ENCODE results near the gene ZDHHC4.
A peak's percentile ranks its signal among the peaks of the same experiment; 100 is the strongest.

The ZDHHC4 gene

DNA sequence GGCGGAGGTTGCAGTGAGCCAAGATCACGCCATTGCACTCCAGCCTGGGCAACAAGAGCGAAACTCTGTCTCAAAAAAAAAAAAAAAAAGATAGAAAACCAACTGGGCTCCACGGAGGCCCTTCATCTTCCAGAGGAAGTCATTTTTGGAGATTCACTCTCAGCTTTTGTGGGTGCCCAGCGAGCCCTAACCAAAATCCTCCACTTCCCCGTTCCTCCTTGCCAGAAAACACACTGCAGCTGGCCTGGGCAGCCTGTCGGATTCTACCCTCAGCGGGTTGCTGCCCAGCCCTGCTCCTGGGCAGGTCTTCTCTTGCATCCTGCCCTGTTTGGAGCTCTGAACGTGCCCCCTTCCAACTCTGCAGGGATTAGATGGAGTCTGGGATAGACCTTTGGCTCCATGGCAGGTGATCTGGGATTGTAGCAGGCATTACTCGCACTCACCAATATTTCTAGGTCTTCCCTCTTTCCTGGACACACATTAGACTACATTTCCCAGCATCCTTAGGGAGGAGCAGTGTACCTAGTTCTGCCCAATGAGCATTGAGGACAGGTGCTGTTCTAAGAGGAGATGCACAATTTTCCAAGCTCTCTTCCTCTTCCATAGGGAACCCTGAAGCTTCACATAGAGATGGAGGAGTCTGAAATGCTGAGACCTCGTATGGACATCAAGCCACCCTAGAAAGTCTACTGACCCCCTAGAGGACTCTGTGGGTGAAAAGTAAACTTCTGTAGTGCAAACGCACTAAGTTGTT is 30.6 kb upstream of the ZDHHC4 start:
- no peak overlapping the region for H3K27ac Mint-ChIP-seq (ENCODE audit: low read depth)
- peaks cover 18% of the 10 kb centered on the region for H3K27me3 Mint-ChIP-seq
- H3K4me3 Mint-ChIP-seq, result no peak overlapping the region

DNA sequence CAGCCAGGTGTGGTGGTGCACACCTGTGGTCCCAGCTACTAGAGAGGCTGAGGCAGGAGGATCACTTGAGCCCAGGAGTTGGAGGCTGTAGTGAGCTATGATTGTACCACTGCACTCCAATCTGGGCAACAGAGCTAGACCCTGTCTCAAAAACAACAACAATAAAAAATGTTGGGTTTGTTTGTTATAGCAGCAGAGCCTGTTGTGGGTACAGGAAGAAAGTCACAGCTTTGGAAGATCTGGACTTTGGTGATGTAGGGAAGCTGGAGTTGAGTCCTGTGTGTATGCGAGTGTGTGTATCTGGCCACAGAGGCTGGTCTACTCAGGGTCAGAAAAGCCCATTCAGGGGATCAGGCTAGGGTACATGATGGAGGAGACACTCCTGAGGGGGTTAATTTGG is 29.9 kb upstream of the ZDHHC4 start:
- peaks cover 18% of the 10 kb centered on the region for H3K27me3 Mint-ChIP-seq

More for the DNA sequence above, 30.6 kb upstream of the ZDHHC4 start:
- no peak for DNase-seq (ENCODE audit: low spot score in 2 of 2)
- no peaks in the 10 kb centered on the region for H3K4me1 Mint-ChIP-seq
- no peak for ATAC-seq (replicated peaks; ENCODE audit: extremely low read depth, poor library complexity, severe bottlenecking)
- no peaks in the 10 kb centered on the region for H3K9me3 Mint-ChIP-seq
- no peaks in the 10 kb centered on the region for H3K36me3 Mint-ChIP-seq (ENCODE audit: insufficient read depth)

GRCh38 chr7:6551016-6551511 is 26.2 kb upstream of the ZDHHC4 start, which contains the start of gene GRID2IP:
TSS of gene GRID2IP (minus strand) at chr7:6551461. CDS start at chr7:6551436, 25 bp downstream.
- DNase-seq (ENCODE audit: low spot score in 2 of 2) (no peak), ATAC-seq (replicated peaks; ENCODE audit: extremely low read depth, poor library complexity, severe bottlenecking) (no peak)
- H3K4me1 Mint-ChIP-seq, result peaks cover 4% of the 10 kb centered on the region
- H3K9me3 Mint-ChIP-seq, result no peaks in the 10 kb centered on the region
- peaks cover 9% of the 10 kb centered on the region for H3K27me3 Mint-ChIP-seq
- no peak within 1 kb of the TSS for H3K4me3 Mint-ChIP-seq
- H3K27ac Mint-ChIP-seq (ENCODE audit: low read depth), result no peak within 1 kb of the TSS
- no peaks in the 10 kb centered on the region for H3K36me3 Mint-ChIP-seq (ENCODE audit: insufficient read depth)

More for the DNA sequence above, 29.9 kb upstream of the ZDHHC4 start:
- no peak for DNase-seq (ENCODE audit: low spot score in 2 of 2)
- Mint-ChIP-seq H3K27ac (ENCODE audit: low read depth) (no peak overlapping the region), H3K36me3 (ENCODE audit: insufficient read depth) (no peaks in the 10 kb centered on the region), H3K9me3 (no peaks in the 10 kb centered on the region), H3K4me1 (no peaks in the 10 kb centered on the region), H3K4me3 (no peak overlapping the region)
- ATAC-seq (replicated peaks; ENCODE audit: extremely low read depth, poor library complexity, severe bottlenecking), result no peak

GRCh38 chr7:6553448-6554044 is 23.7 kb upstream of the ZDHHC4 start:
- Mint-ChIP-seq H3K4me3 (no peak overlapping the region), H3K27ac (ENCODE audit: low read depth) (no peak overlapping the region), H3K36me3 (ENCODE audit: insufficient read depth) (peaks cover 2% of the 10 kb centered on the region), H3K9me3 (no peaks in the 10 kb centered on the region), H3K4me1 (peaks cover 4% of the 10 kb centered on the region), H3K27me3 (no peaks in the 10 kb centered on the region)
- DNase-seq (ENCODE audit: low spot score in 2 of 2), result no peak
- no peak for ATAC-seq (replicated peaks; ENCODE audit: extremely low read depth, poor library complexity, severe bottlenecking)

DNA sequence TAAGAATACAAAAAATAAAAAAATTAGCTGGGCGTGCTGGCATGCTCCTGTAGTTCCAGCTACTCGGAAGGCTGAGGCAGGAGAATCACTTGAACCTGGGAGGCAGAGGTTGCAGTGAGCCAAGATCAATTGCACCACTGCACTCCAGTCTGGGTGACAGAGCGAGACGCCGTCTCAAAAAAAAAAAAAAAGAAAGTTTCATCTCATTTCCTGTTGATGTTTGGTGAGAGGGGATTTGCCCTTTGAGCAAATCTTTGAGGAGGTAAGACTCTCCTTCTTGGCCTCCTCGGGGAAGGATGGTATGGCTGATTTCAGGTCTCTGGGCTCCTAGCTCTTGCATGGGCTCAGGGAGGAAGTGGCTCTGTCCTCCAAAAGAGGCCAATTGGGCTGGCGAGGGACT is 22.4 kb upstream of the ZDHHC4 start:
- no peak for ATAC-seq (replicated peaks; ENCODE audit: extremely low read depth, poor library complexity, severe bottlenecking)
- Mint-ChIP-seq H3K27me3 (peaks cover 5% of the 10 kb centered on the region), H3K4me1 (peaks cover 4% of the 10 kb centered on the region), H3K9me3 (no peaks in the 10 kb centered on the region), H3K27ac (ENCODE audit: low read depth) (peak overlapping the region; percentile 32), H3K4me3 (no peak overlapping the region), H3K36me3 (ENCODE audit: insufficient read depth) (peaks cover 2% of the 10 kb centered on the region)
- DNase-seq (ENCODE audit: low spot score in 2 of 2), result no peak

DNA sequence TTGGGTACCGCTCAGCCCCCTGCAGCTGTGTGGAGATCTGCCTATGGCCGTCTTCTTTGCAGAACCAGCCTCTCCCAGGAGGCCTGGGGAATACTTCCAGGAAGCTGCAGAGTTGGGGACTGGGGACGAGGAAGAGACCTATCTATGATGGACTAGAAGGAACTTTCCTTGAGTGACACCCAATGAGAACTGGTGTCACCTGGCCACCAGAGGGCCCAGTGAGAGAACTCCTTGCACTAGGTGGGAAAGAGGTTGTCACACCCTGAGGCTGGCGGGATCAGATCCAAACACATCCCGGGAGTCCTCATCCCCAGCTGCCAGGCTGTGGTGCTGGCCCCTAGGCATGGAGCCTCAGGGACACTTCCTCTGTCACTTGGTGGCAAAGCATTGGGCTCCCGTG is 21.1 kb upstream of the ZDHHC4 start:
- no peak overlapping the region for H3K27ac Mint-ChIP-seq (ENCODE audit: low read depth)
- no peaks in the 10 kb centered on the region for H3K9me3 Mint-ChIP-seq
- peaks cover 4% of the 10 kb centered on the region for H3K4me1 Mint-ChIP-seq
- peaks cover 4% of the 10 kb centered on the region for H3K36me3 Mint-ChIP-seq (ENCODE audit: insufficient read depth)
- H3K4me3 Mint-ChIP-seq, result no peak overlapping the region
- DNase-seq (ENCODE audit: low spot score in 2 of 2) (no peak), ATAC-seq (replicated peaks; ENCODE audit: extremely low read depth, poor library complexity, severe bottlenecking) (no peak)
- peaks cover 9% of the 10 kb centered on the region for H3K27me3 Mint-ChIP-seq

DNA sequence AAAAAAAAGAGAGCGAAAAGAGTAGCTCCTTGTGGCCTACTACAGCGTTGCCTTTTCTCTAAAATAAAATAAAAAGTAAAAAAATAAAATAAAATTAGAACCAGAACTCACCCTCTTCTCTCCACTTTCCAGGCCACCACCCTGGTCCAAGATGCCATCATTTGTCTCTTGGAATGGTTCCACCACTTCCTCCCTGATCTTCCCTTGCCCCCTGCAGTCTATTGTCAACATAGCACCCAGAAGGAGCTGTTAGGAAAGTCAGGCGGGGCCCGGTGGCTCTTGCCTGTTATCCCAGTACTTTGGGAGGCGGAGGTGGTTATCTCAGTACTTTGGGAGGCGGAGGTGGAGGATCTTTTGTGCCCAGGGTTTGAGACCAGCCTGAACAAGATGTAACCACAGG is 18.4 kb upstream of the ZDHHC4 start:
- Mint-ChIP-seq H3K27ac (ENCODE audit: low read depth) (no peak overlapping the region), H3K4me1 (peaks cover 4% of the 10 kb centered on the region), H3K27me3 (peaks cover 9% of the 10 kb centered on the region), H3K36me3 (ENCODE audit: insufficient read depth) (peaks cover 4% of the 10 kb centered on the region), H3K9me3 (no peaks in the 10 kb centered on the region), H3K4me3 (no peak overlapping the region)
- ATAC-seq (replicated peaks; ENCODE audit: extremely low read depth, poor library complexity, severe bottlenecking), result no peak
- DNase-seq (ENCODE audit: low spot score in 2 of 2), result no peak

- Mint-ChIP-seq H3K4me3 (no peak overlapping the region), H3K27ac (ENCODE audit: low read depth) (no peak overlapping the region)
These were observed 17.4 kb upstream of the ZDHHC4 start for GRCh38 chr7:6559896-6560295.

DNA sequence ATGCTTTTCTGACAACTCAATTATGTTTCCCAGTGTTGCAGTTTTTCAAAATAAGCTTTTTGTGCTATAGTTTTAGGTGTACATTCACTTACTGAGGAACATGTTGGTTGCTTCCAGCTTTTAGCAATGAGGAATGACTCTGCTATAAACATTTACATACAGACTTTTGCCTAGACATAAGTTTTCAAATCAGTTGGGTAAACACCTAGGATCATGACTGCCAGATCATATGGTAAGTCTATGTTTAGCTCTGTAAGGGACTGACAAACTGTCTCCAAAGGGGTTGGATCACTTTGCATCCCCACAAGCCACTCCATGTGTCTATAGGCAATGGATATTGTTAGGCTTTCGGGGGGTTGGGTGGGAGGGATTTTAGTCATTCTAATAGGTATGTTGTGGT is 15.1 kb upstream of the ZDHHC4 start:
- H3K9me3 Mint-ChIP-seq, result no peaks in the 10 kb centered on the region
- peaks cover 22% of the 10 kb centered on the region for H3K27me3 Mint-ChIP-seq
- DNase-seq (ENCODE audit: low spot score in 2 of 2), result no peak
- H3K4me3 Mint-ChIP-seq, result no peak overlapping the region
- H3K27ac Mint-ChIP-seq (ENCODE audit: low read depth), result no peak overlapping the region
- H3K36me3 Mint-ChIP-seq (ENCODE audit: insufficient read depth), result peaks cover 4% of the 10 kb centered on the region
- H3K4me1 Mint-ChIP-seq, result no peaks in the 10 kb centered on the region
- ATAC-seq (replicated peaks; ENCODE audit: extremely low read depth, poor library complexity, severe bottlenecking), result no peak

More at GRCh38 chr7:6559896-6560295, 17.4 kb upstream of the ZDHHC4 start:
- peaks cover 2% of the 10 kb centered on the region for H3K4me1 Mint-ChIP-seq
- peaks cover 9% of the 10 kb centered on the region for H3K27me3 Mint-ChIP-seq
- H3K36me3 Mint-ChIP-seq (ENCODE audit: insufficient read depth), result peaks cover 4% of the 10 kb centered on the region
- ATAC-seq (replicated peaks; ENCODE audit: extremely low read depth, poor library complexity, severe bottlenecking) (no peak), DNase-seq (ENCODE audit: low spot score in 2 of 2) (no peak)
- H3K9me3 Mint-ChIP-seq, result no peaks in the 10 kb centered on the region

- no peaks in the 10 kb centered on the region for H3K4me1 Mint-ChIP-seq
- H3K4me3 Mint-ChIP-seq, result no peak overlapping the region
- ATAC-seq (replicated peaks; ENCODE audit: extremely low read depth, poor library complexity, severe bottlenecking), result no peak
- no peaks in the 10 kb centered on the region for H3K9me3 Mint-ChIP-seq
- H3K27ac Mint-ChIP-seq (ENCODE audit: low read depth), result no peak overlapping the region
- H3K27me3 Mint-ChIP-seq, result peaks cover 29% of the 10 kb centered on the region
- peaks cover 2% of the 10 kb centered on the region for H3K36me3 Mint-ChIP-seq (ENCODE audit: insufficient read depth)
- DNase-seq (ENCODE audit: low spot score in 2 of 2), result no peak
These were observed 13.1 kb upstream of the ZDHHC4 start for GRCh38 chr7:6563936-6564770.

GRCh38 chr7:6565655-6566054 is 11.6 kb upstream of the ZDHHC4 start:
- no peak for ATAC-seq (replicated peaks; ENCODE audit: extremely low read depth, poor library complexity, severe bottlenecking)
- peaks cover 20% of the 10 kb centered on the region for H3K27me3 Mint-ChIP-seq
- H3K36me3 Mint-ChIP-seq (ENCODE audit: insufficient read depth), result no peaks in the 10 kb centered on the region
- no peaks in the 10 kb centered on the region for H3K4me1 Mint-ChIP-seq
- no peaks in the 10 kb centered on the region for H3K9me3 Mint-ChIP-seq
- DNase-seq (ENCODE audit: low spot score in 2 of 2), result no peak
- H3K27ac Mint-ChIP-seq (ENCODE audit: low read depth), result peak overlapping the region; percentile 69
- H3K4me3 Mint-ChIP-seq, result no peak overlapping the region

GRCh38 chr7:6567886-6568285 is 9.4 kb upstream of the ZDHHC4 start:
- Mint-ChIP-seq H3K27me3 (peaks cover 28% of the 10 kb centered on the region), H3K4me3 (no peak overlapping the region), H3K27ac (ENCODE audit: low read depth) (no peak overlapping the region), H3K4me1 (no peaks in the 10 kb centered on the region), H3K9me3 (no peaks in the 10 kb centered on the region), H3K36me3 (ENCODE audit: insufficient read depth) (peaks cover under 1% of the 10 kb centered on the region)
- ATAC-seq (replicated peaks; ENCODE audit: extremely low read depth, poor library complexity, severe bottlenecking), result no peak
- no peak for DNase-seq (ENCODE audit: low spot score in 2 of 2)
